ENCODE results near the gene PDGFRA.
A peak's percentile ranks its signal among the peaks of the same experiment; 100 is the strongest.
"Not testable (repeated sequence)": the region's sequence is repeated elsewhere in the genome, so short reads cannot be mapped to it uniquely, and the experiment has no call there.

PDGFRA gene

GRCh38 chr4:54233697-54234496 is 4.8 kb downstream of the PDGFRA start:
- peaks cover 4% of the 10 kb centered on the region for H3K4me1 ChIP-seq (ENCODE audit: control insufficient read depth, insufficient read depth, low read length)
- H3K27me3 ChIP-seq (ENCODE audit: control insufficient read depth, insufficient read depth, low read length, poor library complexity, severe bottlenecking): peaks cover 58% of the 10 kb centered on the region
- H3K4me3 ChIP-seq (ENCODE audit: insufficient read depth, low read depth, low read length): peak overlapping the region; percentile 61
- H3K9me3 ChIP-seq (ENCODE audit: control insufficient read depth, low read length): no peaks in the 10 kb centered on the region
- no peaks in the 10 kb centered on the region for H3K36me3 ChIP-seq (ENCODE audit: control insufficient read depth, insufficient read depth, low read length)
- 1 to 2% methylated on average over 67 of the region's 67 CpGs for WGBS, 2 experiments
- H3K27ac ChIP-seq (ENCODE audit: insufficient read depth, low read depth, low read length, poor library complexity, severe bottlenecking): no peak overlapping the region

- Histone ChIP-seq H3K4me1 (ENCODE audit: control insufficient read depth, insufficient read depth, low read length) (no peaks in the 10 kb centered on the region), H3K36me3 (ENCODE audit: control insufficient read depth, insufficient read depth, low read length) (no peaks in the 10 kb centered on the region), H3K27ac (ENCODE audit: insufficient read depth, low read depth, low read length, poor library complexity, severe bottlenecking) (no peak overlapping the region), H3K9me3 (ENCODE audit: control insufficient read depth, low read length) (no peaks in the 10 kb centered on the region), H3K4me3 (ENCODE audit: insufficient read depth, low read depth, low read length) (no peak overlapping the region), H3K27me3 (ENCODE audit: control insufficient read depth, insufficient read depth, low read length, poor library complexity, severe bottlenecking) (peaks cover 50% of the 10 kb centered on the region)
- 47 to 50% methylated on average over 10 of the region's 10 CpGs for WGBS, 2 experiments
Observed at GRCh38 chr4:54234497-54235205, 5.6 kb downstream of the PDGFRA start.

GRCh38 chr4:54236316-54236715 is 7.2 kb downstream of the PDGFRA start:
- peaks cover 34% of the 10 kb centered on the region for H3K27me3 ChIP-seq (ENCODE audit: control insufficient read depth, insufficient read depth, low read length, poor library complexity, severe bottlenecking)
- H3K9me3 ChIP-seq (ENCODE audit: control insufficient read depth, low read length); H3K36me3 ChIP-seq (ENCODE audit: control insufficient read depth, insufficient read depth, low read length); H3K4me1 ChIP-seq (ENCODE audit: control insufficient read depth, insufficient read depth, low read length); H3K27ac ChIP-seq (ENCODE audit: insufficient read depth, low read depth, low read length, poor library complexity, severe bottlenecking); H3K4me3 ChIP-seq (ENCODE audit: insufficient read depth, low read depth, low read length): not testable (repeated sequence)
- WGBS, 2 experiments: 93 to 95% methylated on average over 7 of the region's 7 CpGs

- Histone ChIP-seq H3K4me1 (ENCODE audit: control insufficient read depth, insufficient read depth, low read length) (no peaks in the 10 kb centered on the region), H3K4me3 (ENCODE audit: insufficient read depth, low read depth, low read length) (no peak overlapping the region), H3K36me3 (ENCODE audit: control insufficient read depth, insufficient read depth, low read length) (no peaks in the 10 kb centered on the region), H3K27ac (ENCODE audit: insufficient read depth, low read depth, low read length, poor library complexity, severe bottlenecking) (no peak overlapping the region), H3K27me3 (ENCODE audit: control insufficient read depth, insufficient read depth, low read length, poor library complexity, severe bottlenecking) (peaks cover 19% of the 10 kb centered on the region), H3K9me3 (ENCODE audit: control insufficient read depth, low read length) (peaks cover 5% of the 10 kb centered on the region)
- WGBS, 2 experiments: 84 to 86% methylated on average over 2 of the region's 2 CpGs
Observed at GRCh38 chr4:54237770-54238169, 8.7 kb downstream of the PDGFRA start.

- H3K36me3 ChIP-seq (ENCODE audit: control insufficient read depth, insufficient read depth, low read length): no peaks in the 10 kb centered on the region
- H3K9me3 ChIP-seq (ENCODE audit: control insufficient read depth, low read length): peaks cover 8% of the 10 kb centered on the region
- peaks cover 13% of the 10 kb centered on the region for H3K27me3 ChIP-seq (ENCODE audit: control insufficient read depth, insufficient read depth, low read length, poor library complexity, severe bottlenecking)
- H3K27ac ChIP-seq (ENCODE audit: insufficient read depth, low read depth, low read length, poor library complexity, severe bottlenecking): no peak overlapping the region
- no peak overlapping the region for H3K4me3 ChIP-seq (ENCODE audit: insufficient read depth, low read depth, low read length)
- no peaks in the 10 kb centered on the region for H3K4me1 ChIP-seq (ENCODE audit: control insufficient read depth, insufficient read depth, low read length)
Observed at GRCh38 chr4:54238389-54238788, 9.3 kb downstream of the PDGFRA start.

GRCh38 chr4:54241268-54241823 is 12.3 kb downstream of the PDGFRA start:
- H3K36me3 ChIP-seq (ENCODE audit: control insufficient read depth, insufficient read depth, low read length); H3K27me3 ChIP-seq (ENCODE audit: control insufficient read depth, insufficient read depth, low read length, poor library complexity, severe bottlenecking); H3K4me1 ChIP-seq (ENCODE audit: control insufficient read depth, insufficient read depth, low read length); H3K9me3 ChIP-seq (ENCODE audit: control insufficient read depth, low read length); H3K4me3 ChIP-seq (ENCODE audit: insufficient read depth, low read depth, low read length); H3K27ac ChIP-seq (ENCODE audit: insufficient read depth, low read depth, low read length, poor library complexity, severe bottlenecking): not testable (repeated sequence)
- 89 to 90% methylated on average over 2 to 3 of the region's 3 CpGs for WGBS, 2 experiments

GRCh38 chr4:54243541-54243940 is 14.4 kb downstream of the PDGFRA start:
- not testable (repeated sequence) for H3K36me3 ChIP-seq (ENCODE audit: control insufficient read depth, insufficient read depth, low read length); H3K27me3 ChIP-seq (ENCODE audit: control insufficient read depth, insufficient read depth, low read length, poor library complexity, severe bottlenecking); H3K4me3 ChIP-seq (ENCODE audit: insufficient read depth, low read depth, low read length); H3K4me1 ChIP-seq (ENCODE audit: control insufficient read depth, insufficient read depth, low read length); H3K27ac ChIP-seq (ENCODE audit: insufficient read depth, low read depth, low read length, poor library complexity, severe bottlenecking); H3K9me3 ChIP-seq (ENCODE audit: control insufficient read depth, low read length)
- WGBS, 2 experiments: 97 to 99% methylated on average over 15 of the region's 15 CpGs

GRCh38 chr4:54252312-54252711 is 23.2 kb downstream of the PDGFRA start:
- 83 to 95% methylated on average over 1 of the region's 1 CpG for WGBS, 2 experiments
- H3K4me3 ChIP-seq (ENCODE audit: insufficient read depth, low read depth, low read length); H3K4me1 ChIP-seq (ENCODE audit: control insufficient read depth, insufficient read depth, low read length); H3K27ac ChIP-seq (ENCODE audit: insufficient read depth, low read depth, low read length, poor library complexity, severe bottlenecking); H3K36me3 ChIP-seq (ENCODE audit: control insufficient read depth, insufficient read depth, low read length); H3K9me3 ChIP-seq (ENCODE audit: control insufficient read depth, low read length); H3K27me3 ChIP-seq (ENCODE audit: control insufficient read depth, insufficient read depth, low read length, poor library complexity, severe bottlenecking): not testable (repeated sequence)

- Histone ChIP-seq H3K36me3 (ENCODE audit: control insufficient read depth, insufficient read depth, low read length) (no peaks in the 10 kb centered on the region), H3K27ac (ENCODE audit: insufficient read depth, low read depth, low read length, poor library complexity, severe bottlenecking) (no peak overlapping the region), H3K4me1 (ENCODE audit: control insufficient read depth, insufficient read depth, low read length) (peaks cover 4% of the 10 kb centered on the region), H3K27me3 (ENCODE audit: control insufficient read depth, insufficient read depth, low read length, poor library complexity, severe bottlenecking) (no peaks in the 10 kb centered on the region), H3K4me3 (ENCODE audit: insufficient read depth, low read depth, low read length) (no peak overlapping the region), H3K9me3 (ENCODE audit: control insufficient read depth, low read length) (peaks cover 4% of the 10 kb centered on the region)
- WGBS, 2 experiments: 33% methylated on average over 7 of the region's 7 CpGs
Observed at GRCh38 chr4:54254116-54254914, 25.2 kb downstream of the PDGFRA start.

GRCh38 chr4:54254915-54255246 is 25.8 kb downstream of the PDGFRA start:
- H3K36me3 ChIP-seq (ENCODE audit: control insufficient read depth, insufficient read depth, low read length): no peaks in the 10 kb centered on the region
- no peak overlapping the region for H3K27ac ChIP-seq (ENCODE audit: insufficient read depth, low read depth, low read length, poor library complexity, severe bottlenecking)
- peaks cover 4% of the 10 kb centered on the region for H3K4me1 ChIP-seq (ENCODE audit: control insufficient read depth, insufficient read depth, low read length)
- 55 to 56% methylated on average over 4 of the region's 4 CpGs for WGBS, 2 experiments
- no peaks in the 10 kb centered on the region for H3K27me3 ChIP-seq (ENCODE audit: control insufficient read depth, insufficient read depth, low read length, poor library complexity, severe bottlenecking)
- no peak overlapping the region for H3K4me3 ChIP-seq (ENCODE audit: insufficient read depth, low read depth, low read length)
- H3K9me3 ChIP-seq (ENCODE audit: control insufficient read depth, low read length): peaks cover 4% of the 10 kb centered on the region
